HG03558 (cell line): ENCODE results near the gene NEK9.

Experiments
- ATAC-seq: cut with Tn5 transposase; IDR thresholded peaks from one replicate; pipeline ENCODE4 v1.9.1; 2021; ENCODE audit warnings: moderate number of reproducible peaks; ENCODE audit not compliant: unreplicated experiment; ENCODE audit errors: extremely low read depth

Gene NEK9

DNA sequence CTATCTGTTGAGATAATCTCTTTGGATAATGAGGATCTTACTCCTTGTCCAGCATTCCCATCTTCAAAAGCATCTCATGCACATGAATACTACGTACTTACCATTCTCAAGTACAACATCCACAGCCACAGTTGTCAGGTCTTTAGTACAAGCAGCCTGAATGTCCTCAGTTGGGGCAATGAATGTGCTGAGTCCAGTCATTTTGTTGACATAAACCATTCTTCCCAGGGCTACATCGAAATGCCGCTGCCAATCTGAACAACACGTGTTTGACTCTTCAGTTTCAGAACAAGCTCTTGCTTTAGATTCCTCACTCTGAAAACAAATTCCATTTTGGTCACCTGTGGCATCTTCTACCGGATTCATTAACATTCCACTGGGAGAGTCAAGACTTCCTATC, 80.6 kb downstream of the NEK9 start:
- no peak for ATAC-seq

DNA sequence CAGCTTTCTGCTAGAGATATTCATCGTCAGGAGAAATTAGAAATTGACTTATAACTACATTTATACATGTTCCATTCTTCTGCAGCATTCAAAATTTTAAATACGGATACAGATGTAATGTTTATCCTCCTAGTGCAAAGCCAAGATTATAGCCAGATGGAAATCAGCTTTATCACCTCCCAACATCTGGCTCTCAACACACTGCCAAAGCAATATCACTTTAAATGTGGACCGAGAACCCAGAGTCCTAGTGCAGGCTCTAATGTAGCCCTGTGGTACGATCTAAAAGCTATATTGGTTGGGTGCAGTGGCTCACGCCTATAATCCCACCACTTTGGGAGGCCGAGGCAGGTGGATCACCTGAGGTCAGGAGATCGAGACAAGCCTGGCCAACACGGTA, 82.1 kb downstream of the NEK9 start:
- ATAC-seq = no peak

DNA sequence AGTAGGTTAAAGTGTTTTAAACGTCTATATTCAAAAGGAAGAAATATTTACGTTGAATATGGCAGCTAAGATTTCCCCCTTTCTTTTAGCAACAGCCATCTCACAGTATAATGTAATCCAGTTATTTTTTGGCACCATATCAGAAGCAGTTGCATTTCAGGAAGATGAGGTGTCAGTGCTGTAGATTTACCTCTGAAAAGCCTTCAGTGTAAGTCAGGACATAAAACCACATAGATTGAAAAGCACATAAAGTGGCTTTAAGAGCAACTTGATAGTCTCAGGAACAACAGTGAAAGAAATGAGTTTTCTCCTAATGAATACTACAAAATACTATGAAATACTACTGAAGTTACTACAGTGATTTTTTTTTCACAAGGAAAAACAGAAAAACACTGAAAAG, 82.5 kb downstream of the NEK9 start:
- no peak for ATAC-seq

DNA sequence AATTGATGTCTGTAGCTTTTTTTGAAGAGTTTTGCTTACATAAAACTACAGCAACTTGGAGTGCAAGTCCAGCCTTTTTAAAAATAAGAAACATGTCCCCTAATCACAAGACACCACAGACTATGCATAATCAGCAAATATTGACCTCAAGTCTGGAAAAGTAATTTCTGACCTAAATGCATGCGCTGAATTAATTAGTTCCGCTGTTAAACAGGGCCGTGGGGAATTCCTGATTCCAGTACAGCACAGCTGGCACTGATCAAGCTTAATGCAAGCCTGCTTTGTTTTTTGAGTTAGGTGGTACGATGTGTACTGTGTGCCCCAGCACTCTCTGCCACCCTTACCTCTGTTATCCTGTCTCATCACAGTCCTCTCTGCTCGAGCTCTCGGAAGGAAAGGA, 84.8 kb downstream of the NEK9 start:
- no peak for ATAC-seq

DNA sequence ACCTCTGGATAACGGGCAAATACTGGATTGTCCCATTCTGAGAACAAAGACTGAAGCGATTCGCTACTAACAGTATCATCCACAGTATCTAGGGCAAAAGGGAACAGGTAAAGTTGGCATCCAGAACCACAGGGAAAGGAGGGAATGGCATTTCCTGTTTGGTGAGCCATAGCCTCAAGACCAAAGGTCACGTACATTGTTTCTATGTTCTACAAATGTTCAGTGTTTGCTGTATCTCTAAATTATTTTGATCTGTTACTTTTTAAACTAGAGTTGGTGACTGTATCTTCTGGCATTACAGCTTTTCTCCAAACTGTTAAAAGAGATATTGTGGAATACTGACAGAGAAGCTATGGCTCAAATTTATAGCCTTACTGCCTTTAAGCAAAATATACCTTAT, 85.2 kb downstream of the NEK9 start:
- ATAC-seq = no peak

DNA sequence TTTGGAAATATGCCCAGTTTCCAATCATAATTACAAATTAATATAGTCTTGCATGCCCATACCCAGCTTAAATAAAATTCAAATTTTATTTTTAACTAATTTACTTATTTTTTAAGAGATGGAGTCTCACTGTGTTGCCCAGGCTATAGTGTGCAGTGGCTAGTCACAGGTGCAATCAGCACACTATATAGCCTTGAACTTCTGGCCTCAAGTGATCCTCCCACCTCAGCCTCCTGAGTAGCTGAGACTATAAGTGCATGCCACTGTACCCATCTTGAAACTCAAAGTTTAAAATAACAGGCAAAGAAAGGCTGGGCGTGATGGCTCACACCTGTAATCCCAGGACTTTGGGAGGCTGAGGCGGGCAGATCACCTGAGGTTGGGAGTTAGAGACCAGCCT, 85.9 kb downstream of the NEK9 start:
- ATAC-seq = no peak

DNA sequence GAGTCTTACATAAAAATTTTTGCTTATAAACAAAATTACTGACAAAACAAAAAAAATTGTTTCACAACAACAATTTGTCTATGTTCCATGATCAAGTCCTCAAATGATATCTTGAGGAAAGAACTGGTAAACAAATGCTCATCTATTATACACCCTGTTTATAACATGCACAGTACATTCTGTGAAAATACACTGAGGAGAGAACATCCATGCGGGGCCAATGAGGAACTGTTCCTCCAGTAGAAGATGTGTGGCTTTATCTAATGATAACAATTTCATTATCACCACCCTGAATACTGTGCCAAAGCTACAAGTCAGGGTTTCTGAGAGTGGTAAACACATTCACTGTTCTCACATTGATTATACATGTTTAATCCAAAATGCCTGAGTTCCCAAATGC, 86.3 kb downstream of the NEK9 start:
- no peak for ATAC-seq

DNA sequence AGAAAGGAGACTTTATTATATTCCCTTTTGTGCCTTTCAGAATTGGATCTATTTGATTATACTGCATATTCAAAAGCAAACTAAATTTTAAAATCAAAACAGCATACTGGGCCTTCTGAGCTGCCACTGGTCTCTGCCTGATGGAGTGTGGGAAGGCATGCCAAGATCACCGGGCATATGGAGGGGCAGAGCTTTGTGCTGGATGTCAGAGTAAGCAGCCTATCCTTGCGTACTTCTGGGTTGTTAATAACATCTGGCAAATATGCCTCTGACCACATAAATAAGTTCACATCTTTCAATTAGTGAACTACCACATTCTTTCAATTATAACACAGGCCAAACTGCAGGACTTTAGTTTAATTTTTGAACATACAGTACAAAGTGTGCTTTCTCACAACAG, 93.9 kb downstream of the NEK9 start:
- ATAC-seq = no peak

DNA sequence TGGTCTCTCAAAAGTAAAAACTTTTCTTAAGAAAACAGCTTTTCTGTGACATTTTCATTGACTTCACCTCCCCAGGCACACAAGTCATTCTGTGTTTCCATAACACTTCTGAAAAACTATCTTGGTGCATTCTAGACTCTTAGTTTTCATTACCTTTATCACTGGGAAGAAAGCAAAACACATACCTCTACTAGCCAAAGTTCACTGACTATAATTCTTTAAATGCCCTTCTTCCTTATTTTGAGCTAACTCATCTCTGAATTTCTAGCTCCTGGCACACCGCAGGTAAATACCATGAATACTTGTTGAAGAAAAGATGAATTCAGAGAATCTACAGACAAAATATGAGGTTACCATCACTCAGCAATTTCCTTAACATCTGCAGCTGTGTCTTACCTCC, 96.7 kb downstream of the NEK9 start:
- ATAC-seq = no peak
